ENCODE data around the gene FBXO22.
"Not testable (repeated sequence)": the region's sequence is repeated elsewhere in the genome, so short reads cannot be mapped to it uniquely, and the experiment has no call there.

FBXO22 gene

GRCh38 chr15:75984706-75985105, 81.0 kb downstream of the FBXO22 start:
- not testable (repeated sequence) for DNase-seq

- no peak for DNase-seq
These were observed 82.3 kb downstream of the FBXO22 start for GRCh38 chr15:75985971-75986370.

DNA sequence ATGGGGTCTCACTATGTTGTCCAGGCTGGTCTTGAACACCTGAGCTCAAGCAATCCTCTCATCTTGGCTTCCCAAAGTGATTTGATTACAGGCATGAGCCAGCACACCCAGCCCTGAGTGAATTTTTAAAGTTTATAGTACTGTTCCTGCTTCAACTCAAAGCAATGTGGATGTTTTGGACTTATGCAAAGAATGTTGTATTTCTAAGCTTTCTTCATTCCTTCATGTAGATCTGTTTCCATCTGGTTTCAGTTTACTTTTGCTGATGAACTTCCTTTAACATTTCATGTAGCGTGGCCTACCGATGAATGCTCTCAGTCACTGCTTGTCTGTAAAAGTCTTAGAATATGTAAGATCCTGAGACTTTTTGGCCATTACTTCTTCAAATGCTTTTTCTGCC, 85.4 kb downstream of the FBXO22 start:
- DNase-seq: no peak

DNA sequence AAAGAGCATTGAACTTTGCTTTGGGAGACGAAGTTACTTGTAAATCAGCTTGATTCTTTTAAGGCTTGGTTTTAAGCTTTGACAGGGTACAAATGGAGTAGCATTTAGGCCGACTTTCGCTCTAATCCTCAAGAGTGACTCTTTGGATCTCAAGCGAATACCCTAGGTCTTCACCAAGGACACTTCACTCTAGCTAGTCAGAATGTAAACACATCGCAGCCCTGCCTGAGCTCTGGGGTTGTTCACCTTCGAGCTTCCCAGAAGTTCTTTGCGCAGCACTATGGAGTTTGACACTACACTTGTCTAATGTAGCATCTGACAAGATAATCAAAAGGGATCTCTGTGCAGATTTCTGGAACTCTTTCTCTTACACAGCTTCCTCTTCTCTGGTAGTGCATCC, 86.2 kb downstream of the FBXO22 start:
- no peak for DNase-seq
